GM21786 (cell line): ENCODE measurements around the gene EIF2B2.
A peak's percentile ranks its signal among the peaks of the same experiment; 100 is the strongest.

Experiments used
- ATAC-seq: cut with Tn5 transposase; IDR thresholded peaks from one replicate; pipeline ENCODE4 v1.9.1; 2021; ENCODE audit not compliant: unreplicated experiment

EIF2B2 gene

DNA sequence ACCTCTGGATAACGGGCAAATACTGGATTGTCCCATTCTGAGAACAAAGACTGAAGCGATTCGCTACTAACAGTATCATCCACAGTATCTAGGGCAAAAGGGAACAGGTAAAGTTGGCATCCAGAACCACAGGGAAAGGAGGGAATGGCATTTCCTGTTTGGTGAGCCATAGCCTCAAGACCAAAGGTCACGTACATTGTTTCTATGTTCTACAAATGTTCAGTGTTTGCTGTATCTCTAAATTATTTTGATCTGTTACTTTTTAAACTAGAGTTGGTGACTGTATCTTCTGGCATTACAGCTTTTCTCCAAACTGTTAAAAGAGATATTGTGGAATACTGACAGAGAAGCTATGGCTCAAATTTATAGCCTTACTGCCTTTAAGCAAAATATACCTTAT, 38.9 kb downstream of the EIF2B2 start:
- no peak for ATAC-seq

DNA sequence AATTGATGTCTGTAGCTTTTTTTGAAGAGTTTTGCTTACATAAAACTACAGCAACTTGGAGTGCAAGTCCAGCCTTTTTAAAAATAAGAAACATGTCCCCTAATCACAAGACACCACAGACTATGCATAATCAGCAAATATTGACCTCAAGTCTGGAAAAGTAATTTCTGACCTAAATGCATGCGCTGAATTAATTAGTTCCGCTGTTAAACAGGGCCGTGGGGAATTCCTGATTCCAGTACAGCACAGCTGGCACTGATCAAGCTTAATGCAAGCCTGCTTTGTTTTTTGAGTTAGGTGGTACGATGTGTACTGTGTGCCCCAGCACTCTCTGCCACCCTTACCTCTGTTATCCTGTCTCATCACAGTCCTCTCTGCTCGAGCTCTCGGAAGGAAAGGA, 39.3 kb downstream of the EIF2B2 start:
- ATAC-seq: no peak

DNA sequence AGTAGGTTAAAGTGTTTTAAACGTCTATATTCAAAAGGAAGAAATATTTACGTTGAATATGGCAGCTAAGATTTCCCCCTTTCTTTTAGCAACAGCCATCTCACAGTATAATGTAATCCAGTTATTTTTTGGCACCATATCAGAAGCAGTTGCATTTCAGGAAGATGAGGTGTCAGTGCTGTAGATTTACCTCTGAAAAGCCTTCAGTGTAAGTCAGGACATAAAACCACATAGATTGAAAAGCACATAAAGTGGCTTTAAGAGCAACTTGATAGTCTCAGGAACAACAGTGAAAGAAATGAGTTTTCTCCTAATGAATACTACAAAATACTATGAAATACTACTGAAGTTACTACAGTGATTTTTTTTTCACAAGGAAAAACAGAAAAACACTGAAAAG, 41.6 kb downstream of the EIF2B2 start:
- ATAC-seq: no peak

DNA sequence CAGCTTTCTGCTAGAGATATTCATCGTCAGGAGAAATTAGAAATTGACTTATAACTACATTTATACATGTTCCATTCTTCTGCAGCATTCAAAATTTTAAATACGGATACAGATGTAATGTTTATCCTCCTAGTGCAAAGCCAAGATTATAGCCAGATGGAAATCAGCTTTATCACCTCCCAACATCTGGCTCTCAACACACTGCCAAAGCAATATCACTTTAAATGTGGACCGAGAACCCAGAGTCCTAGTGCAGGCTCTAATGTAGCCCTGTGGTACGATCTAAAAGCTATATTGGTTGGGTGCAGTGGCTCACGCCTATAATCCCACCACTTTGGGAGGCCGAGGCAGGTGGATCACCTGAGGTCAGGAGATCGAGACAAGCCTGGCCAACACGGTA, 42.0 kb downstream of the EIF2B2 start:
- no peak for ATAC-seq

DNA sequence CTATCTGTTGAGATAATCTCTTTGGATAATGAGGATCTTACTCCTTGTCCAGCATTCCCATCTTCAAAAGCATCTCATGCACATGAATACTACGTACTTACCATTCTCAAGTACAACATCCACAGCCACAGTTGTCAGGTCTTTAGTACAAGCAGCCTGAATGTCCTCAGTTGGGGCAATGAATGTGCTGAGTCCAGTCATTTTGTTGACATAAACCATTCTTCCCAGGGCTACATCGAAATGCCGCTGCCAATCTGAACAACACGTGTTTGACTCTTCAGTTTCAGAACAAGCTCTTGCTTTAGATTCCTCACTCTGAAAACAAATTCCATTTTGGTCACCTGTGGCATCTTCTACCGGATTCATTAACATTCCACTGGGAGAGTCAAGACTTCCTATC, 43.6 kb downstream of the EIF2B2 start:
- ATAC-seq: no peak

DNA sequence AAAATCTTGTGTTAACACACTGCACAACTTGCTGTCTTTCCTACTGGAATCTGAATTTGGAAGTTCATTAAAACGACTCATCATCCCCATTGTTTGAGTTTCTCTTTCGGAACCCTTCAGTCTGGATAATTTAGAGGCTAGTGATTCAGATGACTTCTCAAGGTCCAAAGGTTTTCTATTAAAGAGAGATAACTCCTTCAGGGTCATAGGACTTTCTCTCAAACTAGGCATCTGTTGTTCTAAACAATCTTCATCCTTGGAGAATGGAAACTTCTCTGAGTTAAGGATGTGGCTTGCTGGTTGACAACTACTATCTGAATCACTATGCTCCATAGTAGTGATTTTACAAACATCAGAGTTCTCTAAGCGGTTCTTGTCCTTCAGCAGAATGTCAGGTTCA, 44.2 kb downstream of the EIF2B2 start:
- ATAC-seq: no peak

DNA sequence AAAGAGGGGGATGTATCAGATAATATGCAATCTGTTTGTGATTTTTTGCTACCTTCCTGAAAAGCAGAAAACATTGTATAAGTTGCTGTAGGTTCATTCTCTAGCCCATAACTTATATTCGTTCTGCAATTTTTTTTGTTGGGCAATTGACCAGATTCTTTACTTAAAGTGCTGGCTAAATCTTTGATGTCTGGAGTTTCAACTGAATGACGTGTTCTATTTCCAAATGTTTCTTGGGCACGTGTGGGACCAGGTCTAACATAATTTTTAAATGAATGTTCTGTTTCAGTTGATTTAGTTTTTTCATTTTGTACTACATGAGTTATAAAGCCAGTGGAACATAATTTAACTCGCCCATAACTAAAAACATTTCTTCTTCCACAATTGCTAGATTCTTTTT, 44.8 kb downstream of the EIF2B2 start:
- ATAC-seq: no peak

DNA sequence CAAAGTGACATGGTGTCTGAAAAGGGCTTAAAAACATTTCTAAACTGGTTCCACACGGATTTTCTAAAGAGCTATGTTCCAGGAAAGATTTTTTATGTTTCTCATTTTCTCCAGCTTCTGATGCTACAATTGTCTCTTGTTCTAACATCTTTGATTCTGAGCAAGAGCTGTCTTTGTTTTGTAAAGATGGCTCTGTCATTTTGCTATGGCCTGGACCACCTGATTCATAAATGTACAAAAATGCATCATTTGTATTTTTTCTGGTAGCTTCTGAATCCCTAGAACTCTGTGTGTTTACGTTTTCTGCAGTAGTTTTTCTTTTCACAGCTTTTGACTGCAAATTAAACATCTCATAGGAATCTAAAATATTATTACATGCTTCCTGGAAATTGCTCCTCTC, 45.4 kb downstream of the EIF2B2 start:
- ATAC-seq: no peak

DNA sequence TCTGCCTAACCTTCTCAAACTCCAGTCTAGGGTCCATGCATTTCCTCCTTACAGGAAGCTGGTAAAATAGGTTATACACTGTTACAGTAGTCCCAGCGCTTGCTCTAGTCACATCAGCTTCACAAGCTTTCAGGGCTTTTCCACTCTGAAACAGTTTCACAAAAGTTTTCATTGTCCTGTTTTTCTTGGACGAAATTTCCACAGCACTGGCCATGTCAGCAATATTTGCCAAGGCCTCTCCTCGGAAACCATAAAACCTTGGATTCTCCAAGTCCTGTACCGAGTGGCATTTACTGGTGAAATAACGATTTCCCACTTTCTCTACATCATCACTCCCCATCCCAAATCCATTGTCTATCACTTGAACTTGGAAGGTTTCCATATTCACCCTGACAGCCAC, 46.4 kb downstream of the EIF2B2 start:
- no peak for ATAC-seq

DNA sequence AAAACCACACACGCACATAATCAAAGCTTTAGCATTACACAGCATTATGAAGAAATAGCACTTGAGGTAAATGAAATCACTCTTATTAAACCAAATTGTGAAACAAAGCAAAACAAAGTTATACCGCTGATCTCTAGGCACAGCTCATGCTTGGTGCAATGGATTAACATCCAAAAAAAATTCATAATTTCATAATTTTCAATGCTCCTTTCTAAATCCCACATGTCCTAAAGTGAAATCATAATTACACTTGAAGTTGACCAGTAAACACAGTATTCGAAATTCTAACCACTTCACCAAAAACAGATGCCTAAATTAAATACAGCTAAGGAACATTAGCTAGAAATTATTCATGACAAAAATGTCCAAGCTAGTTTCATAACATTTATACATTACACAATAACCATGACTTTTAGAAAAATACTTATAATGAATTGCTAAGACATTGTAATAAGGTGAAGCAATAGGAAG, 47.0 kb downstream of the EIF2B2 start:
- ATAC-seq: no peak

DNA sequence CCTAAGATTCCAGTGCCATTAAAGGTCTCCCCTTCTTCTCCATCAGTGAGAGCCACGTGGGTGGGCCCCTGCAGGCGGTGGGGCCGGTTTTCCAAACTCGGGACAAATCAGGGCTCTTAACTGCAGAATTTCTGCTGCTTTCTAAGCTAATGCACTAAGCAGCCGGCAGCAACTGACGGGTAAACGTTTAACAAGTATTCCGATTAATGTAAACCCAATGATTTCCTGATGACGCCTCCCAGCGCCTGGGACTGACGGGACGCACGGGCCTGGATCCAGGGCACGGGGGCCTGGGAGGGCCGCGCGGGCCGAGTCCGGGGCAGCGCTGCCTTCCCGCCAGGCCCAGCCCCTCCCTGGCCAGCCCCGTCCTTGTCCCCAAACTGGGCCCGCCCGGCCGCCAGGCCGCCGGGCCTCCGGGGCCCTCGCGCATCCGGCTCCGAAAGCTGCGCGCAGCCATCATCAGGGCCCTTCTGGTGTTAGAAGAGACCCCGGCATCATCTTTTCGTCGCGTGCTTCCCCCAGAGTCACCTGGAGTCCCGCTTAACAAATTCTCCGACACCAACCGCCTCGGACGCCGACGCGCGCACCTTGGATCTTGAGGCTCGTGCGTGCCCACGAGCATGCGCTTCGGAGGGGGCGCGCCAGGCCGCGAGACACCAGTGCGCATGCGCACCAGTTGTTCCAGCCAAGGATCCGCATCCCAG, 48.3 kb downstream of the EIF2B2 start, which contains the start of gene MLH3:
Gene MLH3 (minus strand): TSS at position 616 of the 704 bp plus-strand sequence. CDS start 1,812 bp downstream, outside the sequence.
- ATAC-seq: peak; percentile 68

DNA sequence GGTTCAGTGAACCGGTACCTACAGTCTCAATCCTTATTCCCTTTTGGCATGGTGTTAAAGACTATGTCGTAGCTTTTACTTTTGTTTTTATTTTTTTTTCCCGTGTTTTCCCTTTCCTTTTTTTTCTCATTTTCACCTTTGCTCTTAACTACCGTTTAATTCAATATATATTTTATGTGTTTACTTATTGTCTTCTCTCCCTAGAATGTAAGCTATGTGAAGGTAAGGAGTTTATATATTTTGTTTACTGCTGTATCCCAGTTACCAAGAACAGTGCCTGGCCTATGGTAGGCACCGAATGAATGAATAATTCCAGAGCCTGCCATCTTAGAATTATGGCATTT, 48.8 kb downstream of the EIF2B2 start:
- no peak for ATAC-seq

DNA sequence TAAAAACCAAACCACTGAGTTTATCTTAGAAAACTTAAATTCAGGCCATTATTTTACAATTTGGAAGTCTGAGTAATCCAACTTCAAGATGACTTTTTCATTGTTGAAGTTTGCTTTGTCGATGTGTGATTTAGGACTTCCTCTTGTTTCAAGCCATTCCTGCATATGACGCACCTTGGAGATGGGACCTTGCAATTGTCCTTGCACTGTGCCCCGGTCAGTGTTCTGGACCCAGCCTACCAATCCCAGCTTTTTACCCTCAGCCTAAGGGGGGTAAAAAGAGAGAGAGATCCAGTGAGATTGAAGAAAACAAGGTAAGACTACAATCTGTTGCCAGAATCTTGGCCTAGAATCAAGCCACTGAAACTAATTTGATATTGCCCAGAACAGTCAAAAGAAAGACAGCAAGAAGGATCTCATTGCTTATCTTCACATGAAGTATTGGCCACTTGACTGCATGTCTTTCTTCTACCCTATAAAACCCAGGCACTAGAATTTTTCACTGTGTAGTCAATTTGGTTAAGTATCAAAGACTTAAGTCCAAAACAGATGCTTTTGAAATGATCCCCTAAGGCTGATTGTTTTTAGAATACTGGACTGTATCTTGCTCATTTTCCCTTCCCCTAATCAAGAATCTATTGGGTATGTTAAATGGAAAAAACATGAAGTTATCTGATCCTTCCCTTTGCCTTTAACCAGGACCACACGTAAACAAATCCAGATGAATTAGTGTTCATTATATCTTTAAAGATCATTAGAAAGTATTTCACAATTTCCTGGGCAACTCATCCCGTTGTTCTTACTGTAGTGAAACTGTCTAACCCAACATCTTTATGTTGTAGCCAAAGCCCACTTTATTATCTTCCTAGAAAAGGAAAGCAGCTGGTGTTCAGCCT, 50.9 kb downstream of the EIF2B2 start:
- no peak for ATAC-seq

DNA sequence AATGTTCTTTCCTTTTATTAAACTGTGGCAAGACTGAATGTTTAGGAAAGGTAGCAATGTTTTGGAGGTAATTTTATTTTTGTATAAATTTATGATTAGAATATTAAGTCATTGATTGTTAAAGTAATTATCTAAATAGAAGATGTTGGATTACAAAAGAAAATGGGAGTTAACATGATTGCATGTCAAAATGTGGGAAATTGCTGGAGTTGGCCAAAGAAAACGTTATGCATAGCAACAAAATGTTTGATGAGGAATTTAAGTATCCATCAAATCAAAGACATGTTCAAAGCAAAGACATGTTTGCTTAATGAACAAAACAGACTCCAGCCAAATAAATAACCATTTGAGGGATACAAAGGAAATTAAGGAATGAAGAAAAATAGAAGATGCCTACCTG, 51.7 kb downstream of the EIF2B2 start:
- no peak for ATAC-seq

DNA sequence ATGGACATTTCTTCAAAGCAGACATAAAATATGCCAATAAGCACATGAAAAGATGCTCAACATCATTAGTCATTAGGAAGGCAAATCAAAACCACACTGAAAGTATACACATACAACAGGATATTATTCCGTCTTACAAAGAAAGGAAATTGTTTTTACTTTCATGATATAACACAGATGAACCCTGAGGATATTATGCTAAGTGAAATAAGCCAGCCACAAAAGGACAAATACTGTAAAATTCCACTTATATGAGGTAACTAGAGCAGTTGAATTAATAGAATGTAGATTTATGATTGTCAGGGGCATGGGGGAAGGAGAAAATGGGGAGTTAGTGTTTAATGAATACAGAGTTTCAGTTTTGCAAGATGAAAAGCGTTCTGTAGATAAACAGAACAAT, 56.9 kb downstream of the EIF2B2 start:
- no peak for ATAC-seq

DNA sequence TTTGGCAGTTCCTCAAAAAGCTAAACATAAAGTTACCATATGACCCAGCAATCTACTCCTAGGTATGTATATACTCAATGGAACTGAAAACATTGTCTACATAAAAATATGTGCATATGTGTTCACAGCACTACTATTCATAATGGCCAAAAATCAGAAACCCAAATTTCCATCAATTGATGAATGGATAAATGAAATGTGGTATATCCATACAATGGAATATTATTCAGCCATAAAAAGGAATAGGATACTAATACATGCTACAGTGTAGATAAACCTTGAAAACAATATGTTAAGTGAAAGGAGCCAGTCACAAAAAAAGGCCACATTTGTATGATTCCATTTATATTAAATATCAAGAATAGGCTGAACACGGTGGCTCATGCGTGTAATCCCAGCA, 57.7 kb downstream of the EIF2B2 start:
- no peak for ATAC-seq
